SK-N-SH (cell line): Measurements from ENCODE around the gene NUMBL. TPM values are rescaled to one million over a fixed set of nuclear protein-coding genes. Genes with fewer than 3 reads are reported as not detected.

Experiments used
- EZH2phosphoT487 ChIP-seq: fragments of 200-600 bp; sonication (generic); IDR thresholded peaks from 2 replicates; pipeline ENCODE4 v1.6.1; 2017; ENCODE audit warnings: low read depth, mixed run types, mild to moderate bottlenecking, antibody characterized with exemption, moderate library complexity, borderline replicate concordance
- GABPA ChIP-seq: IDR thresholded peaks from 2 replicates; pipeline ENCODE4 v1.4.0; 2012; ENCODE audit warnings: low read depth, mild to moderate bottlenecking
- TEAD4 ChIP-seq: IDR thresholded peaks from 2 replicates; pipeline ENCODE4 v1.4.0; 2012; ENCODE audit warnings: mild to moderate bottlenecking, borderline replicate concordance; ENCODE audit not compliant: insufficient read depth
- polyA plus RNA-seq, 3 experiments: library from polyadenylated mRNA; depleted of rRNA; stranded (reverse); fragments of >200 nt; gene quantifications; 2 replicates each; pipeline ENCODE4 v1.2.3, GENCODE V29; 2012
- small RNA-seq, 7 experiments: library from RNA; depleted of rRNA; stranded (forward); fragments of <200 nt; gene quantifications; one replicate each; pipeline ENCODE3, GENCODE V24; 2012
- TF ChIP-seq, protein P1 (sequence below): IDR thresholded peaks from 2 replicates; pipeline ENCODE4 v1.4.0; 2012; ENCODE audit warnings: low read depth, borderline replicate concordance
- TF ChIP-seq, protein P2 (sequence below): IDR thresholded peaks from 2 replicates; pipeline ENCODE4 v1.4.0; 2012; ENCODE audit warnings: low read depth

Gene NUMBL
- polyA plus RNA-seq, 1 of the 3 experiments (the other 2 are of a cell fraction): 54.6 TPM

DNA sequence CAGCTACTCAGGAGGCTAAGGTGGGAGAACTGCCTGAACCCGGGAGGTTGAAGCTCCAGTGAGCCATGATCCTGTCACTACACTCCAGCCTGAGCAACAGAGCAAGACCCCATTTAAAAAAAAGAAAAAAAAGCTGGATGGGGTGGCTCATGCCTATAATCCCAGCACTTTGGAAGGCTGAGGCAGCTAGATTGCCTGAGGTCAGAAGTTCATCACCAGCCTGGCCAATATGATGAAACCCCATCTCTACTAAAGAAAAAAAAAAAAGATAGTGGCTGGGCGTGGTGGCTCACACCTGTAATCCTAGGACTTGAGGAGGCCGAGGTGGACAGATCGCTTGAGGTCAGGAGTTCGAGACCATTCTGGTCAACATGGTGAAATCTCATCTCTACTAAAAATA is 74.3 kb downstream of the NUMBL start (continued):
- TF ChIP-seq, protein P1, sequence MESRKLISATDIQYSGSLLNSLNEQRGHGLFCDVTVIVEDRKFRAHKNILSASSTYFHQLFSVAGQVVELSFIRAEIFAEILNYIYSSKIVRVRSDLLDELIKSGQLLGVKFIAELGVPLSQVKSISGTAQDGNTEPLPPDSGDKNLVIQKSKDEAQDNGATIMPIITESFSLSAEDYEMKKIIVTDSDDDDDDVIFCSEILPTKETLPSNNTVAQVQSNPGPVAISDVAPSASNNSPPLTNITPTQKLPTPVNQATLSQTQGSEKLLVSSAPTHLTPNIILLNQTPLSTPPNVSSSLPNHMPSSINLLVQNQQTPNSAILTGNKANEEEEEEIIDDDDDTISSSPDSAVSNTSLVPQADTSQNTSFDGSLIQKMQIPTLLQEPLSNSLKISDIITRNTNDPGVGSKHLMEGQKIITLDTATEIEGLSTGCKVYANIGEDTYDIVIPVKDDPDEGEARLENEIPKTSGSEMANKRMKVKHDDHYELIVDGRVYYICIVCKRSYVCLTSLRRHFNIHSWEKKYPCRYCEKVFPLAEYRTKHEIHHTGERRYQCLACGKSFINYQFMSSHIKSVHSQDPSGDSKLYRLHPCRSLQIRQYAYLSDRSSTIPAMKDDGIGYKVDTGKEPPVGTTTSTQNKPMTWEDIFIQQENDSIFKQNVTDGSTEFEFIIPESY: no peak
- TF ChIP-seq EZH2phosphoT487 (no peak), GABPA (no peak), TEAD4 (no peak)
- TF ChIP-seq, protein P2, sequence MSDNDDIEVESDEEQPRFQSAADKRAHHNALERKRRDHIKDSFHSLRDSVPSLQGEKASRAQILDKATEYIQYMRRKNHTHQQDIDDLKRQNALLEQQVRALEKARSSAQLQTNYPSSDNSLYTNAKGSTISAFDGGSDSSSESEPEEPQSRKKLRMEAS: no peak

Small RNA genes within 50 kb of the gene (small RNA-seq; reads per million reads assigned to genes)
- 0 reads per million in 7 experiments for gene RNU6-195P

Other genes with a start within 250 kb of the NUMBL start
- gene SERTAD3, start 246.3 kb downstream of the NUMBL start, polyA plus RNA-seq (2012; rRNA removed): 11.3 and 12.9 TPM in 2 replicates
- gene BLVRB, start 224.9 kb downstream of the NUMBL start, polyA plus RNA-seq (2012; rRNA removed): 69.7 and 85.9 TPM in 2 replicates
- 2.8 and 3.1 TPM in 2 replicates for gene SPTBN4, start 223.7 kb downstream of the NUMBL start, polyA plus RNA-seq (2012; rRNA removed)
- 49.1 and 62.7 TPM in 2 replicates for gene SHKBP1, start 113.8 kb downstream of the NUMBL start, polyA plus RNA-seq (2012; rRNA removed)
- gene LTBP4, start 89.3 kb downstream of the NUMBL start, polyA plus RNA-seq (2012; rRNA removed): 15.9 and 24.8 TPM in 2 replicates
- 41.9 and 43.8 TPM in 2 replicates for gene COQ8B, start 26.2 kb upstream of the NUMBL start, polyA plus RNA-seq (2012; rRNA removed)
- gene ITPKC, start 26.5 kb upstream of the NUMBL start, polyA plus RNA-seq (2012; rRNA removed): 6.3 and 7.4 TPM in 2 replicates
- gene ACTMAP, start 59.8 kb upstream of the NUMBL start, polyA plus RNA-seq (2012; rRNA removed): 4.5 and 6.4 TPM in 2 replicates
- gene SNRPA, start 60.6 kb upstream of the NUMBL start, polyA plus RNA-seq (2012; rRNA removed): 69.5 and 121 TPM in 2 replicates
- 0.47 TPM in 1 of 2 replicates, not detected in the other for gene MIA, start 84.9 kb upstream of the NUMBL start, polyA plus RNA-seq (2012; rRNA removed)
- gene RAB4B, start 87.6 kb upstream of the NUMBL start, polyA plus RNA-seq (2012; rRNA removed): 49.1 and 53.2 TPM in 2 replicates
- 39.7 and 43.0 TPM in 2 replicates for gene EGLN2, start 108.5 kb upstream of the NUMBL start, polyA plus RNA-seq (2012; rRNA removed)
- not detected in 2 replicates for gene CYP2A6, start 159.8 kb upstream of the NUMBL start, polyA plus RNA-seq (2012; rRNA removed)
- gene CYP2A7, start 191.6 kb upstream of the NUMBL start, polyA plus RNA-seq (2012; rRNA removed): not detected in 2 replicates